Astrocyte of the spinal cord (primary cell): ENCODE data around the gene SHC4.

Experiments used
- DNase-seq: peaks from one replicate; pipeline ENCODE4 v3.0.0; 2011; ENCODE audit warnings: low read depth, low spot score
- H3K4me3 ChIP-seq: 2 replicates; pipeline ENCODE4 v1.5.1; 2011; ENCODE audit warnings: low read depth, mild to moderate bottlenecking, low read length, moderate library complexity
- in situ Hi-C: cut with HindIII; loops from 2 replicates; pipeline ENCODE4 v1.10.0; 2017; ENCODE audit warnings: low sequenced_read_pairs
- TF ChIP-seq, protein P1 (sequence below): IDR thresholded peaks from 2 replicates; pipeline ENCODE4 v1.5.1; 2012; ENCODE audit warnings: low read depth, mild to moderate bottlenecking, low read length, inconsistent platforms

SHC4 gene

DNA sequence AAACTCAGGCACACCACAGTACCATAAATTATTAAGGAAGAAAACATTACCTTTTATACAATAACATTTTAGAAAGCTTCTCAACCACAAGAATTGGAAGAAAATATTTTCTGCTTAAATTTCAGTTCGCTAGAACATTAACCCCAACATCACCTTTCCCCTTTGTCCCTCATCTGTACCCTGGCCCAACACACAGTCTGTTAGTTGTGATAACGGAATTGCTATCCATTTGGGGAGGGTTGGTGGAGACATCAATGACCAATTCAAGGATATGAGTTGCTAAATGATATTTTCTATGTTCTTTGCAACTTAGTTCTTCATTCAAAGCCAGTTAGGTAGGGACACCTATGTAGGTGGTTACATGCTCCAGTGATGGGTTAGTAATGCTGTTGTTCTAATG lies 80.0 kb downstream of the SHC4 start:
- no peak for DNase-seq
- in situ Hi-C loops: no loop called here
- no peak overlapping the region for H3K4me3 ChIP-seq
- TF ChIP-seq, protein P1, sequence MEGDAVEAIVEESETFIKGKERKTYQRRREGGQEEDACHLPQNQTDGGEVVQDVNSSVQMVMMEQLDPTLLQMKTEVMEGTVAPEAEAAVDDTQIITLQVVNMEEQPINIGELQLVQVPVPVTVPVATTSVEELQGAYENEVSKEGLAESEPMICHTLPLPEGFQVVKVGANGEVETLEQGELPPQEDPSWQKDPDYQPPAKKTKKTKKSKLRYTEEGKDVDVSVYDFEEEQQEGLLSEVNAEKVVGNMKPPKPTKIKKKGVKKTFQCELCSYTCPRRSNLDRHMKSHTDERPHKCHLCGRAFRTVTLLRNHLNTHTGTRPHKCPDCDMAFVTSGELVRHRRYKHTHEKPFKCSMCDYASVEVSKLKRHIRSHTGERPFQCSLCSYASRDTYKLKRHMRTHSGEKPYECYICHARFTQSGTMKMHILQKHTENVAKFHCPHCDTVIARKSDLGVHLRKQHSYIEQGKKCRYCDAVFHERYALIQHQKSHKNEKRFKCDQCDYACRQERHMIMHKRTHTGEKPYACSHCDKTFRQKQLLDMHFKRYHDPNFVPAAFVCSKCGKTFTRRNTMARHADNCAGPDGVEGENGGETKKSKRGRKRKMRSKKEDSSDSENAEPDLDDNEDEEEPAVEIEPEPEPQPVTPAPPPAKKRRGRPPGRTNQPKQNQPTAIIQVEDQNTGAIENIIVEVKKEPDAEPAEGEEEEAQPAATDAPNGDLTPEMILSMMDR: no peak

DNA sequence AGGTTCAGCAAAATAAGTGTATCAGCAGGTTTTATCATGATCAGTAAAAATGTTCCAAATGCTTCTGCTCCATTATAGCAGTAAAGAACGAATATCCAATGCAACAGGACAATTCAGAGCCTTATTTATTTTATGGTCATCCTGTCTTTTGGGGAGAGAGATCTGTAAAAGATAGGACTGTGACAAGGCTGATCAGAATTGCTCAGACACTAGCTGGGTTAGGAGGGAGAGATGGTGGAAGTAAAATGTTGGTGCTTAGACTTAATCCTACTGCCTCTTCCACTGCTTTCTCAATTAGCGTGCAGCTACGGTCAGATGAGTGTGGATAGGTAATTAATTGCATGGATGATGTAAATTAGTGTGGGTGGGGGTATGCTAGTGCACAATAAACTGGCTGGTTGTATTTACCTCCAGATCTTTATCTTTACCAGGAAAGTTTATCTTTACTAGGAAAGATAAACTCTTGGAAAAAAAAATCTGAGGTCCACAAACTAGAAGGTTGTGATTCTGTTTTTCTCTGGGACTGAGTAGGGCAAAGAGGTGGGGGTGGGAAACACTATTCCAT lies 83.6 kb downstream of the SHC4 start:
- in situ Hi-C loops: no loop called here
- DNase-seq: no peak
- H3K4me3 ChIP-seq: peak overlapping the region; percentile 4
- TF ChIP-seq, protein P1: no peak

DNA sequence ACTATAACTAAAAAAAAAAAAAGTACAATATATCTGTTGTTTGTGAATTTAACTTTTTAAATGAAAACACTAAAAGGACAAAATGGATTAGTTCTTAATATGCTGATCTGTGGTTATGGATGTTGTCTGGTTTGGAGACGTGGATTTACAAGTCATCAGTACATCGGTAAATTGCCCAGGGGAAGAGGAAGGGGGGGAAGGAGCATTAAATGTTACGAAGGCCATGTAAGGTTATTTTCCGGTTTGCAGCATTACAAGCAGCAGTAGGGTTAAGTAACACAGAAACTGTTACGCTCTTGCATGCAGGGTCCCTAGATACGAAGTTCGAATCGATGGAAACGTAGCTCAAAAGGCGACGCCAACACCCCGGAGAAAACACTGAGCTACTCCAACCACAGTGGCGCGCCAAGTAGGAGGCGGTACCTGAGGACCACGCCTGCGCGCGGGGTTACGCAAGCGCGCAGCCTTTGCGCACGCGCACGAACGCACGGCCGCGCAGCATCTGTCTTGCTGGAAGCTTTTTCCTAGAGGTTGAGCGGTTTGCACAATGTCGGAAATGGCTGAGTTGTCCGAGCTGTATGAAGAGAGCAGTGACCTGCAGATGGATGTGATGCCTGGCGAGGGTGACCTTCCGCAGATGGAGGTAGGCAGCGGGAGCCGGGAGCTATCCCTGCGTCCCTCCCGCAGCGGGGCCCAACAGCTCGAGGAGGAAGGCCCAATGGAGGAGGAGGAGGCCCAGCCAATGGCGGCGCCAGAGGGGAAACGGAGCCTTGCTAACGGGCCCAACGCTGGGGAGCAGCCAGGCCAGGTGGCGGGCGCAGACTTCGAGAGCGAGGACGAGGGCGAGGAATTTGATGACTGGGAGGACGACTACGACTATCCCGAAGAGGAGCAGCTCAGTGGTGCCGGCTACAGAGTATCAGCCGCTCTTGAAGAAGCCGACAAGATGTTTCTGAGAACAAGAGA lies 85.8 kb downstream of the SHC4 start, which contains the start of gene EID1:
EID1 (plus strand) TSS at position 505 of the 966 bp plus-strand sequence; CDS start at position 548, 43 bp downstream.
- in situ Hi-C loops: no loop called here
- H3K4me3 ChIP-seq: peak within 1 kb of the TSS; percentile 89
- peak; percentile 97 for DNase-seq
- TF ChIP-seq, protein P1: no peak

DNA sequence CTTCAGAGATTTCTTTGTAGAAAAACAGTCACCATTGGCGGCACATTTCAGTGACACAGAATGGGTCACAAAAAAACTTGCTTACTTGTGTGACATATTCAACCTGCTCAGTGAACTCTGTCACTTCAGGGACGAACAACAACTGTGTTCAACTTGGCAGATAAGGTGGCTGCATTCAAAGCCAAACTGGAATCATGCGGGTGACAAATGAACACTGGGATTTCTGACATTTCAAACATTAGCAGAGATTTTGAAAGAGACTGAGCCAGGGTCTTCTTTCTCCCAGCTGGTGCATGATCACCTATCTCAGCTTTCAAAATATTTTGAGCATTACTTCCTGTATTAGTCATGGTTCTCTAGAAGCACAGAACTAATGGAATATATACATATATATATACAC lies 87.7 kb downstream of the SHC4 start:
- TF ChIP-seq, protein P1: no peak
- in situ Hi-C loops: no loop called here
- no peak overlapping the region for H3K4me3 ChIP-seq

DNA sequence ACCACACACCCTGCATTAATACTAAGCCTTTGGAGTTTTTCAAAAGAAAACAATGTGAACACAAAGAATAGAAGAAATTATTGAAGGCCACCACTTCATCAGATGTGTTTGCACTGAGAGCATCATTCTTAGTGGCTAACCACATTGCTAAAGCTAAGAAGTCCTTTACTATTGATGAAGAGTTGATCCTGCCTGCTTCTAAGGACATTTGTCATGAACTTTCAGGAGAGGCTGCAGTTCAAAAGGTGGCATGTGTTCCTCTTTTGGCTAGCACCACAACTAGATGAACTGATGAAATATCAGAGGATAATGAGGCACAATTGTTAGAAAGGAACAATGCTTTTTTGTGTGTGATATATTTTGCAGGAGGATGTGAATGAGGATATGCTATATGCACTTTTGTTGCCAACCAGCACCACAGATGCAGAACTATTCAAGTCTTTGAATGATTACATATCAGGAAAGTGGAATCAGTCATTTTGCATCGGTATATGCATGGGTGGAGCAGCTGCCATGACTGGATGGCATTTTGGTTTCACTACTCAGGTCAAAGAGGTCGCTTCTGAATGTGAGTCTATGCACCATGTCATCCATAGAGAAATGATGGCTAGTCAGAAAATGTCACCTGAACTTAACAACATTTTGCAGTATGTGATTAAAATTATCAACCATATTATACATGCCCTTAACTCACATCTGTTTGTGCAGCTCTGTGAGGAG lies 88.3 kb downstream of the SHC4 start:
- no peak for DNase-seq
- TF ChIP-seq, protein P1: no peak
- H3K4me3 ChIP-seq: no peak overlapping the region
- in situ Hi-C loops: no loop called here

More for the DNA sequence above, 87.7 kb downstream of the SHC4 start:
- no peak for DNase-seq

DNA sequence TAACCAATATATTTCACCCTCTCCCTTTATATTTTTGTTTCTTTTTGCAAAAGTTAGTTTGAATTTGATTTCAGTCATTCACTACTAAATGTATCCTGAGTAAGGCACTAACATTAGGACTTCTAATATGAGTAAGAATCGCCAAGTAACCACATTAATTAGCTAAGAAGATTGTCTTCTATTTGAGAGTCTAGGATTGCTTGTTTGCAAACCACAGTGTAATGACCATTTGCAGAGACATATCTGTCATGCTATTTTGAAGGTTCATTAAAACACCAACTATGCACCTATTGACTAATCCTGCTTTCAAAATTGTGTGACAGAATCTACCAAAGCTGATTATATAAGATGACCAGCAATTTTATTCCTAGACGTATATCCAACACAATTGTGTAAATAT lies 91.1 kb downstream of the SHC4 start:
- in situ Hi-C loops: no loop called here
- H3K4me3 ChIP-seq: no peak overlapping the region
- TF ChIP-seq, protein P1: no peak
- no peak for DNase-seq
